Measurements from ENCODE around the gene CORIN. TPM values are rescaled to one million over a fixed set of nuclear protein-coding genes. Genes with fewer than 3 reads are reported as not detected.
"Not testable (repeated sequence)": the region's sequence is repeated elsewhere in the genome, so short reads cannot be mapped to it uniquely, and the experiment has no call there.

The CORIN gene
- total RNA-seq, 1 donor from 2014 or later, result 0.61 TPM

DNA sequence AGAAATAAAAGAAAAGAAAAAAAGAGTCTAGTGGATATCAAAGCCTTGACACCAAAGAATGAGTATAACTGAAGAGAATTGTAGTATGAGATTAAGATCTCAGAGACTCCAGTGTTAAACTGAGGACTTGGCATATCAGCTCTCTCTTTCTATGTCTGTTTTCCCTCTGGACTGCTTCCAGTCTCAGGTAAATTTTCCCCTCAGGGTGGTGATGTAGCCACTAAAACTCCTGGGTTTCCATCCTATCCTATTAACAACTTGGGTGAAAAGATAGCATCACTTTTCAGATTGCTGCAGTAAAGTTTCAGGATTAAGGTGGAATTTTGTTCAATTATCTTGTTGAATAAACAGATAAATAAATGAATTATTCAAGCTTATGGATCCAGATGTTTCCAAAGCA, 267.1 kb downstream of the CORIN start:
- no peak for DNase-seq (ENCODE audit: low spot score)

DNA sequence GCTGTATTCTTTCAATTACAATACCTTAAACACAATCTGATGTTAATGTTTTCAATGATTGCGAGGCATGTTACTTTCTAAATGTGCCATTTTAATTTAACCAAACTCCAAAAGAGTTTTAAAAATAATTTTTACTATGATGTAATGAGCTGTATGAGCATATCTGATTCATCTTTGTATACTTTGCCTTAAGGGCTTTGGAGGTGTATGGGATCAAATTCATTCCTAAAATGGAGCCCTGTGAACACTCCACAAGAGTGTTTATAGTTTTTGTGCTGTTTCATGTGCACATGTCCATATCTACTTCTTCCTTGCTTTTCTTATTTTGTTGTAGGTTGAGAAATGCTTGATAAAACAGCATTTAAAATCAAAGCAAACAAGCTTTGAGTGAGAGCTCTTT, 270.4 kb downstream of the CORIN start:
- DNase-seq (ENCODE audit: low spot score), result no peak

DNA sequence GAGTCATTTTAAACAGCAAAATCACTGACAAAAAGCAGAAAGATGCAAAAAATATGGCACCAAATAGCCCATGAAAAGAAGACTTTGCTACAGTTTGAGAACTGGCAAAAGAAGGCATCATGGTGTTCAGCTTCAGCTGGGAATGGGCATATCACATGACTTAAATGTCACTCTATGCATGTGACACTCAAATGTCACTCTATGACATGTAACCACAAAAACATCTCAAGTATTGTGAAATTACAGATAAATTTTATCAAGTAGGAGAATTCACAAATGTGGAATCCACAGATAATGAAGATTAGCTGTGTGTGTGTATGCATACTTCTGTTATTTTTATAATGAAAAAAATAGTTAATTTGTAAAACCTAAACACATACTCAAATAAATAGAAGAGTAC, 270.9 kb downstream of the CORIN start:
- no peak for DNase-seq (ENCODE audit: low spot score)

- DNase-seq (ENCODE audit: low spot score), result no peak
Measured at GRCh38 chr4:47566566-47566965, 271.3 kb downstream of the CORIN start.

GRCh38 chr4:47562297-47562696, 275.6 kb downstream of the CORIN start:
- DNase-seq (ENCODE audit: low spot score), result no peak

DNA sequence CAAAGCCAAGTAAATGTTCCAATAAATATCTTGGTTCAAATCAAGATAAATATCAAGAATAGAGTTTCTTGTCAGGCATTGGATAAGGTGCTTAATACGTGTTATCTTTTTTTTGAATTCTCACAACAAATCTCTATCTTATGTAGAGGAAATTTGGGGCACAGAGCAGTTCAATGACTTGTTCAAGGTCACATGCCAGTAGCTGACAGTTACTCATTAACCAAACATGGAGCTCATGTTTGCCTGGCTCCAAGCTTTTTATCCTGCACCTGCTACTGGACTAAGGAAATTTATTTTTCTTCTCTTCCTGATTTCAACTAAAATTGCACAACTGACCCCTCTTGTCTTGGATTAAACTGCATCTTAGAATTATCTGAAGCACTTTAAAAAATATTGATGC, 276.5 kb downstream of the CORIN start:
- DNase-seq (ENCODE audit: low spot score), result no peak

DNA sequence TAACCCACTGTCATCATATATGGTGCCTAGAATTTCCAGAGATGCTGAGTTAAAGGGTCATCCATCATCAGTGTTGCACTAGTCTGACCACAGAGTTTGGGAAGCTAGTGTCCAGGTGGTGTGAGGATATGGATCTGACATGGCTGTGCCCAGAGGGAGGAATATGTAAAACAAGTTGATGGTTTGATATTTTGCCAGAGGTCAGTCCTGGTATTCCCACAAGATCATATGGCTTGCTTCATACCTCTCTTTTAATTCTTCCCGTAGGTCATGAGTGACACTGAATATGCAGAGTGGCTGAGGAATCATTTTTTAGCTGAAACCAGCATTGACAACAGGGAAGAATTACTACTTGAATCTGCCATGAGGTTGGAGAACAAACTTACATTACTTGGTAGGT, 277.2 kb downstream of the CORIN start:
- no peak for DNase-seq (ENCODE audit: low spot score)

- no peak for DNase-seq (ENCODE audit: low spot score)
Measured at GRCh38 chr4:47557255-47557654, 280.6 kb downstream of the CORIN start.

DNA sequence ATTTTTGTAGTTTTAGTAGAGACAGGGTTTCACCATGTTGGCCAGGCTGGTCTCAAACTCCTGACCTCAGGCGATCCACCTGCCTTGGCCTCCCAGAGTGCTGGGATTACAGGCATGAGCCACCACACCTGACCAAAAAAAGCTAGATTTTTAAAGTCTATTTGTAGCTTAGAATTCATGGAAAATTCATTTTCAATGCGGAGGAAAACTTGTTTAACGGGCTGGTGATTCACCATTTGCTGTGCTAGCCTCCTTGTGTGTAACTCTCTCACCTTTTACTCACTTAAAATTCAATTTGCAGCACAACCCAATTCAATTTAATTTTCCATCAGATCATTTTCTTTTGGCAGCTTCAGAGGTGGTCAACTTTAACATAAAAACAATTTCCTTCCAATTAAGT, 281.9 kb downstream of the CORIN start:
- DNase-seq (ENCODE audit: low spot score), result not testable (repeated sequence)

GRCh38 chr4:47553329-47554125, 284.3 kb downstream of the CORIN start:
- no peak for DNase-seq (ENCODE audit: low spot score)

- no peak for DNase-seq (ENCODE audit: low spot score)
Measured at GRCh38 chr4:47551682-47552081, 286.2 kb downstream of the CORIN start.

DNA sequence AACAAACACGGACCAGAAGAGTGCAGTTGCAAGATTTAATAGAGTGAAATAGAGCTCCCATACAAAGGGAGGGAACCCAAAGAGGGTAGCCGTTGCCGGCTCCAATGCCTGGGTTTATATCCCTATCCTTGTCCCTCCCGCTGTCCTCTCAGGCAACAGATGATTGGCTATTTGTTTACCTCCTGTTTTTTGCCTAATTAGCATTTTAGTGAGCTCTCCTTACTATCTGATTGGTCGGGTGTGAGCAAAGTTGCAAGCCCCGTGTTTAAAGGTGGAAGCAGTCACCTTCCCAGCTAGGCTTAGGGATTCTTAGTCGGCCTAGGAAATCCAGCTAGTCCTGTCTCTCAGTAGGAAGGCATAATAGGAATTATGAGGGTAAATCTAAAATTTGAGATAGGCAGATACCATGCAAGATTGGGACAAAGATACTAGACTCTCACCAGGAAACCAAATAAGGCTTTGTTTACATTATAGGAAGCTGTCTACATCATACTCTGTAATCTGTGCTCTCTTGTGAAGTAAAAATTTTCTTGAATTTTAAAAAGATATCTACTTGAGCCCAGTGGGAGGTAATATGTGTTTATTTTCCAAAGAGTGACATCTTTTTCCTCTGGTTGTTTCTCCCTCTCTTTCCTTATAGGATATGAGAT, 286.8 kb downstream of the CORIN start:
- no peak for DNase-seq (ENCODE audit: low spot score)

DNA sequence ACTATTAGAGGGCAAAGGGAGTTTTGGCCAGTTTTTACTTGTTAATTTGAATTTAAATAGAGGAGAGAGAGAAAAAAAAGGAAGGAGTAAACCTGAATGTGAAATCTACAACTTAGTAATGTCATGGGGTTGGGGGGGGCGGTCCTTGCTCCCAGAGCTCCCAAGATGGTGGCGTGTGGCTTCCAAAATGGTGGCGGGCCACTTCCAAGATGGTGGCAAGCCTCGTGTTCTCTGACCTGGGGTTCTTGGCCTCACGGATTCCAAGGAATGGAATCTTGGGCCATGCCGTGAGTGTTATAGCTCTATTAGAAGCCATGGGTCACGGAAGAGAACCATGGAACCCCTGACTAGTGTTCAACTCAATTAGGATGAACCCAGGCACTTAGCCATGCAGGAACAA, 287.5 kb downstream of the CORIN start:
- not testable (repeated sequence) for DNase-seq (ENCODE audit: low spot score)

Small RNAs within 50 kb of the gene (microRNA-seq; reads per million reads assigned to microRNA genes)
- gene MIR8053 (ENCODE audit: borderline number of aligned reads), result not detected

Other genes starting within 250 kb of the CORIN start
- gene NFXL1, start 76.5 kb upstream of the CORIN start, total RNA-seq, result 10.4 TPM
- 1.3 TPM for gene CNGA1, start 178.6 kb upstream of the CORIN start, total RNA-seq
- 0.51 TPM for gene NIPAL1, start 178.7 kb upstream of the CORIN start, total RNA-seq